ENCODE data around the gene CTCF.

DNA sequence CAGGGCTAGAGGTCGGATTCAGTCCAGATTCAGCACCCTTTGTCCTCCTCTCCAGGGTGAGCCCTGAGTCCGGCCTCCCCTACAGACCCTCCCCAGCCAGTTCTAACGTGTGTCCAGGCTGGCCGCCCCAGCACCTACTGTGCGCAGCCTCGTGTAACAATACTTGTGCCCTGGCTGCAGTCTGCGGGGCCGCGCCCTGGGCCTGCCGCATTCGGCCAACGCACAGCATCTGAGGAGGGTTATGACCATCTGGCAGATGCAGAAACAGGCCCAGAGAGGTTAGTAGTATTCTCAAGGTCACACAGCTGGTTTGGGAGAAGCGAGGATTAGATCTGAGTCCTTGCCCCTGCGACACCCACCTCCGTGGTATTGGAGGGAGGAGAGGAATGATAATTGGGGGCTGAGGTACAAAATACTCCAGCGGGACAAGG is 32.7 kb upstream of the CTCF start:
- TF ChIP-seq, protein P1, sequence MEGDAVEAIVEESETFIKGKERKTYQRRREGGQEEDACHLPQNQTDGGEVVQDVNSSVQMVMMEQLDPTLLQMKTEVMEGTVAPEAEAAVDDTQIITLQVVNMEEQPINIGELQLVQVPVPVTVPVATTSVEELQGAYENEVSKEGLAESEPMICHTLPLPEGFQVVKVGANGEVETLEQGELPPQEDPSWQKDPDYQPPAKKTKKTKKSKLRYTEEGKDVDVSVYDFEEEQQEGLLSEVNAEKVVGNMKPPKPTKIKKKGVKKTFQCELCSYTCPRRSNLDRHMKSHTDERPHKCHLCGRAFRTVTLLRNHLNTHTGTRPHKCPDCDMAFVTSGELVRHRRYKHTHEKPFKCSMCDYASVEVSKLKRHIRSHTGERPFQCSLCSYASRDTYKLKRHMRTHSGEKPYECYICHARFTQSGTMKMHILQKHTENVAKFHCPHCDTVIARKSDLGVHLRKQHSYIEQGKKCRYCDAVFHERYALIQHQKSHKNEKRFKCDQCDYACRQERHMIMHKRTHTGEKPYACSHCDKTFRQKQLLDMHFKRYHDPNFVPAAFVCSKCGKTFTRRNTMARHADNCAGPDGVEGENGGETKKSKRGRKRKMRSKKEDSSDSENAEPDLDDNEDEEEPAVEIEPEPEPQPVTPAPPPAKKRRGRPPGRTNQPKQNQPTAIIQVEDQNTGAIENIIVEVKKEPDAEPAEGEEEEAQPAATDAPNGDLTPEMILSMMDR (conservative IDR thresholded peaks at IDR 0.05; ENCODE audit: low read depth in 2 of 2), result no peak
- TF ChIP-seq CREB1 (CRISPR knock-in tag; IDR thresholded peaks at IDR 0.05; ENCODE audit: low read depth) (no peak), POLR2AphosphoS5 (IDR thresholded peaks at IDR 0.05; ENCODE audit: low read depth) (no peak), JUNB (IDR thresholded peaks at IDR 0.05; ENCODE audit: unreplicated experiment) (no peak), EZH2 (IDR thresholded peaks at IDR 0.05; ENCODE audit: low read depth, unreplicated experiment) (peak; percentile 92), EZH2phosphoT487 (IDR thresholded peaks at IDR 0.05; ENCODE audit: unreplicated experiment) (no peak), ZNF331 (CRISPR knock-in tag; IDR thresholded peaks at IDR 0.05; ENCODE audit: low read depth) (no peak), ZNF114 (CRISPR knock-in tag; IDR thresholded peaks at IDR 0.05) (no peak), NANOG (IDR thresholded peaks at IDR 0.05; ENCODE audit: borderline replicate concordance) (no peak), STAT1 (IDR thresholded peaks at IDR 0.05; ENCODE audit: unreplicated experiment) (no peak)
- TF ChIP-seq, protein P2, sequence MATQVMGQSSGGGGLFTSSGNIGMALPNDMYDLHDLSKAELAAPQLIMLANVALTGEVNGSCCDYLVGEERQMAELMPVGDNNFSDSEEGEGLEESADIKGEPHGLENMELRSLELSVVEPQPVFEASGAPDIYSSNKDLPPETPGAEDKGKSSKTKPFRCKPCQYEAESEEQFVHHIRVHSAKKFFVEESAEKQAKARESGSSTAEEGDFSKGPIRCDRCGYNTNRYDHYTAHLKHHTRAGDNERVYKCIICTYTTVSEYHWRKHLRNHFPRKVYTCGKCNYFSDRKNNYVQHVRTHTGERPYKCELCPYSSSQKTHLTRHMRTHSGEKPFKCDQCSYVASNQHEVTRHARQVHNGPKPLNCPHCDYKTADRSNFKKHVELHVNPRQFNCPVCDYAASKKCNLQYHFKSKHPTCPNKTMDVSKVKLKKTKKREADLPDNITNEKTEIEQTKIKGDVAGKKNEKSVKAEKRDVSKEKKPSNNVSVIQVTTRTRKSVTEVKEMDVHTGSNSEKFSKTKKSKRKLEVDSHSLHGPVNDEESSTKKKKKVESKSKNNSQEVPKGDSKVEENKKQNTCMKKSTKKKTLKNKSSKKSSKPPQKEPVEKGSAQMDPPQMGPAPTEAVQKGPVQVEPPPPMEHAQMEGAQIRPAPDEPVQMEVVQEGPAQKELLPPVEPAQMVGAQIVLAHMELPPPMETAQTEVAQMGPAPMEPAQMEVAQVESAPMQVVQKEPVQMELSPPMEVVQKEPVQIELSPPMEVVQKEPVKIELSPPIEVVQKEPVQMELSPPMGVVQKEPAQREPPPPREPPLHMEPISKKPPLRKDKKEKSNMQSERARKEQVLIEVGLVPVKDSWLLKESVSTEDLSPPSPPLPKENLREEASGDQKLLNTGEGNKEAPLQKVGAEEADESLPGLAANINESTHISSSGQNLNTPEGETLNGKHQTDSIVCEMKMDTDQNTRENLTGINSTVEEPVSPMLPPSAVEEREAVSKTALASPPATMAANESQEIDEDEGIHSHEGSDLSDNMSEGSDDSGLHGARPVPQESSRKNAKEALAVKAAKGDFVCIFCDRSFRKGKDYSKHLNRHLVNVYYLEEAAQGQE (IDR thresholded peaks at IDR 0.05; ENCODE audit: unreplicated experiment), result no peak
- TF ChIP-seq, protein P3, sequence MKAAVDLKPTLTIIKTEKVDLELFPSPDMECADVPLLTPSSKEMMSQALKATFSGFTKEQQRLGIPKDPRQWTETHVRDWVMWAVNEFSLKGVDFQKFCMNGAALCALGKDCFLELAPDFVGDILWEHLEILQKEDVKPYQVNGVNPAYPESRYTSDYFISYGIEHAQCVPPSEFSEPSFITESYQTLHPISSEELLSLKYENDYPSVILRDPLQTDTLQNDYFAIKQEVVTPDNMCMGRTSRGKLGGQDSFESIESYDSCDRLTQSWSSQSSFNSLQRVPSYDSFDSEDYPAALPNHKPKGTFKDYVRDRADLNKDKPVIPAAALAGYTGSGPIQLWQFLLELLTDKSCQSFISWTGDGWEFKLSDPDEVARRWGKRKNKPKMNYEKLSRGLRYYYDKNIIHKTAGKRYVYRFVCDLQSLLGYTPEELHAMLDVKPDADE (IDR thresholded peaks at IDR 0.05), result no peak
- TF ChIP-seq, protein P4, sequence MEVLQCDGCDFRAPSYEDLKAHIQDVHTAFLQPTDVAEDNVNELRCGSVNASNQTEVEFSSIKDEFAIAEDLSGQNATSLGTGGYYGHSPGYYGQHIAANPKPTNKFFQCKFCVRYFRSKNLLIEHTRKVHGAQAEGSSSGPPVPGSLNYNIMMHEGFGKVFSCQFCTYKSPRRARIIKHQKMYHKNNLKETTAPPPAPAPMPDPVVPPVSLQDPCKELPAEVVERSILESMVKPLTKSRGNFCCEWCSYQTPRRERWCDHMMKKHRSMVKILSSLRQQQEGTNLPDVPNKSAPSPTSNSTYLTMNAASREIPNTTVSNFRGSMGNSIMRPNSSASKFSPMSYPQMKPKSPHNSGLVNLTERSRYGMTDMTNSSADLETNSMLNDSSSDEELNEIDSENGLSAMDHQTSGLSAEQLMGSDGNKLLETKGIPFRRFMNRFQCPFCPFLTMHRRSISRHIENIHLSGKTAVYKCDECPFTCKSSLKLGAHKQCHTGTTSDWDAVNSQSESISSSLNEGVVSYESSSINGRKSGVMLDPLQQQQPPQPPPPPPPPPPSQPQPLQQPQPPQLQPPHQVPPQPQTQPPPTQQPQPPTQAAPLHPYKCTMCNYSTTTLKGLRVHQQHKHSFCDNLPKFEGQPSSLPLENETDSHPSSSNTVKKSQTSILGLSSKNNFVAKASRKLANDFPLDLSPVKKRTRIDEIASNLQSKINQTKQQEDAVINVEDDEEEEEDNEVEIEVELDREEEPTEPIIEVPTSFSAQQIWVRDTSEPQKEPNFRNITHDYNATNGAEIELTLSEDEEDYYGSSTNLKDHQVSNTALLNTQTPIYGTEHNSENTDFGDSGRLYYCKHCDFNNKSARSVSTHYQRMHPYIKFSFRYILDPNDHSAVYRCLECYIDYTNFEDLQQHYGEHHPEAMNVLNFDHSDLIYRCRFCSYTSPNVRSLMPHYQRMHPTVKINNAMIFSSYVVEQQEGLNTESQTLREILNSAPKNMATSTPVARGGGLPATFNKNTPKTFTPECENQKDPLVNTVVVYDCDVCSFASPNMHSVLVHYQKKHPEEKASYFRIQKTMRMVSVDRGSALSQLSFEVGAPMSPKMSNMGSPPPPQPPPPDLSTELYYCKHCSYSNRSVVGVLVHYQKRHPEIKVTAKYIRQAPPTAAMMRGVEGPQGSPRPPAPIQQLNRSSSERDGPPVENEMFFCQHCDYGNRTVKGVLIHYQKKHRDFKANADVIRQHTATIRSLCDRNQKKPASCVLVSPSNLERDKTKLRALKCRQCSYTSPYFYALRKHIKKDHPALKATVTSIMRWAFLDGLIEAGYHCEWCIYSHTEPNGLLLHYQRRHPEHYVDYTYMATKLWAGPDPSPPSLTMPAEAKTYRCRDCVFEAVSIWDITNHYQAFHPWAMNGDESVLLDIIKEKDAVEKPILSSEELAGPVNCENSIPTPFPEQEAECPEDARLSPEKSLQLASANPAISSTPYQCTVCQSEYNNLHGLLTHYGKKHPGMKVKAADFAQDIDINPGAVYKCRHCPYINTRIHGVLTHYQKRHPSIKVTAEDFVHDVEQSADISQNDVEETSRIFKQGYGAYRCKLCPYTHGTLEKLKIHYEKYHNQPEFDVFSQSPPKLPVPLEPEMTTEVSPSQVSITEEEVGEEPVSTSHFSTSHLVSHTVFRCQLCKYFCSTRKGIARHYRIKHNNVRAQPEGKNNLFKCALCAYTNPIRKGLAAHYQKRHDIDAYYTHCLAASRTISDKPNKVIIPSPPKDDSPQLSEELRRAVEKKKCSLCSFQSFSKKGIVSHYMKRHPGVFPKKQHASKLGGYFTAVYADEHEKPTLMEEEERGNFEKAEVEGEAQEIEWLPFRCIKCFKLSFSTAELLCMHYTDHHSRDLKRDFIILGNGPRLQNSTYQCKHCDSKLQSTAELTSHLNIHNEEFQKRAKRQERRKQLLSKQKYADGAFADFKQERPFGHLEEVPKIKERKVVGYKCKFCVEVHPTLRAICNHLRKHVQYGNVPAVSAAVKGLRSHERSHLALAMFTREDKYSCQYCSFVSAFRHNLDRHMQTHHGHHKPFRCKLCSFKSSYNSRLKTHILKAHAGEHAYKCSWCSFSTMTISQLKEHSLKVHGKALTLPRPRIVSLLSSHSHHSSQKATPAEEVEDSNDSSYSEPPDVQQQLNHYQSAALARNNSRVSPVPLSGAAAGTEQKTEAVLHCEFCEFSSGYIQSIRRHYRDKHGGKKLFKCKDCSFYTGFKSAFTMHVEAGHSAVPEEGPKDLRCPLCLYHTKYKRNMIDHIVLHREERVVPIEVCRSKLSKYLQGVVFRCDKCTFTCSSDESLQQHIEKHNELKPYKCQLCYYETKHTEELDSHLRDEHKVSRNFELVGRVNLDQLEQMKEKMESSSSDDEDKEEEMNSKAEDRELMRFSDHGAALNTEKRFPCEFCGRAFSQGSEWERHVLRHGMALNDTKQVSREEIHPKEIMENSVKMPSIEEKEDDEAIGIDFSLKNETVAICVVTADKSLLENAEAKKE (CRISPR knock-in tag; IDR thresholded peaks at IDR 0.05), result no peak
